Measurements from ENCODE around the gene ATG13.

DNA sequence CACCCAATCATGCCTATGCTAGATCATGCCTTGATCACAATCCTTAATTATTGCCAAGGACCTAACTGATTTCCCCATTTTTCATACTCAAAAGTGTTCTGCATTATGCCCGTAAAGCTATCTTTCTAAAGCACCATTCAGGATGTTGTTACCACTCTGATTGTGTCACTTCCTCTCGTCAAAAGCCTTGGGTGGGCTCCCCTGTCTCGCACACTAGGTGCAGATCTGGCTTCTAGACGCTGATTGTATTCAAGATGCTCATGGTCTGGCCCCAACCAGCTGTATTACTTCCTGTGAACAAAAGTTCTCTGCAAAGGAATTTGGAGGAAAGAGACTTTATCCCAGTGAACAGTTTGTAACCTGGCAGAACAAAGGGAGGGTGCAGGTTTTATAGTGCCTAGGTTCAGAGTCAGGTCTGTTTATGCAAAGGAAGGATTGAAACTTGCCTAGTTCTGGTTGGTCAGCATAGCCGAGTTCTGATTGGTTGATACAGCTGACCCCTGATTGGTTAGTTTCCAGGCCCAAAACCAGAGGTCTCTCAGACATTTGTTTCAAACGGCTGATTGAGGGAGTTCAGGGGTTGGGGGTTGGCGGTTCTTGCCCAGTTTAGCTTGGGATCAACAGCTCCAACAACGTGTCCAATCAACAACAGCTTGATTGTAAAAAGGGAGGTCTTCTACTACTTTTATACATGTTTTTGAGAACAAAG is 25.4 kb downstream of the ATG13 start:
- no peak for TF ChIP-seq POLR2A (IDR thresholded peaks at IDR 0.05)
- no peak for TF ChIP-seq CTCF (IDR thresholded peaks at IDR 0.05)
